Mesenchymal stem cell (in vitro differentiated cells and primary cell): ENCODE results near the gene CRELD1.
A peak's percentile ranks its signal among the peaks of the same experiment; 100 is the strongest.

Experiments used
- DNase-seq: peaks from one replicate; pipeline ENCODE4 v3.0.0-alpha.2; 2013
- H2AFZ ChIP-seq: one replicate; pipeline ENCODE4 v1.6.1; 2013; ENCODE audit warnings: low read depth, mild to moderate bottlenecking, control low read depth, inconsistent platforms, low read length, moderate library complexity
- H2AK5ac ChIP-seq: 2 replicates; pipeline ENCODE4 v1.6.1; 2013; ENCODE audit warnings: low read length, moderate library complexity, mild to moderate bottlenecking, inconsistent platforms; ENCODE audit not compliant: severe bottlenecking
- H2BK120ac ChIP-seq: one replicate; pipeline ENCODE4 v1.6.1; 2013; ENCODE audit warnings: low read depth, mild to moderate bottlenecking, inconsistent platforms, low read length, moderate library complexity
- H2BK12ac ChIP-seq, 2 experiments: one replicate each; pipeline ENCODE4 v1.6.1; 2013; ENCODE audit warnings: inconsistent platforms in 2 of 2, low read length in 2 of 2, mild to moderate bottlenecking in 2 of 2, moderate library complexity in 2 of 2, control low read depth in 1 of 2
- H2BK15ac ChIP-seq: one replicate; pipeline ENCODE4 v1.6.1; 2013; ENCODE audit warnings: mild to moderate bottlenecking, low read depth, inconsistent platforms; ENCODE audit not compliant: poor library complexity, severe bottlenecking
- H2BK5ac ChIP-seq: 2 replicates; pipeline ENCODE4 v1.6.1; 2013; ENCODE audit warnings: low read depth, mild to moderate bottlenecking, low read length, control low read depth, inconsistent platforms; ENCODE audit not compliant: poor library complexity, severe bottlenecking
- H3K14ac ChIP-seq, 2 experiments: one replicate each; pipeline ENCODE4 v1.6.1; 2013; ENCODE audit warnings: inconsistent platforms in 2 of 2, low read length in 2 of 2, control low read depth in 1 of 2, mild to moderate bottlenecking in 1 of 2, moderate library complexity in 1 of 2
- H3K18ac ChIP-seq, 2 experiments: one replicate each; pipeline ENCODE4 v1.6.1; 2013; ENCODE audit warnings: inconsistent platforms in 2 of 2, low read length in 2 of 2, control low read depth in 1 of 2, low read depth in 1 of 2, mild to moderate bottlenecking in 1 of 2
- H3K23ac ChIP-seq, 2 experiments: one replicate each; pipeline ENCODE4 v1.6.1; 2013; ENCODE audit warnings: inconsistent platforms in 2 of 2, low read length in 2 of 2, mild to moderate bottlenecking in 2 of 2, moderate library complexity in 2 of 2, control low read depth in 1 of 2
- H3K27ac ChIP-seq: 2 replicates; pipeline ENCODE4 v1.5.1; 2013; ENCODE audit warnings: mild to moderate bottlenecking, moderate library complexity, low read length, control low read depth, inconsistent platforms; ENCODE audit not compliant: poor library complexity, severe bottlenecking
- H3K27me3 ChIP-seq, 2 experiments: 2 replicates each; pipeline versions ENCODE4 v1.6.1 to v1.7.0; 2013; ENCODE audit warnings: low read length in 2 of 2, mild to moderate bottlenecking in 2 of 2, moderate library complexity in 2 of 2, control low read depth in 1 of 2, inconsistent platforms in 1 of 2; ENCODE audit not compliant: control insufficient read depth in 1 of 2, insufficient read depth in 1 of 2
- H3K36me3 ChIP-seq, 2 experiments: 2 replicates each; pipeline versions ENCODE4 v1.6.1 to v1.7.0; 2013; ENCODE audit warnings: low read length in 2 of 2, control low read depth in 1 of 2, inconsistent platforms in 1 of 2, low read depth in 1 of 2, mild to moderate bottlenecking in 1 of 2; ENCODE audit not compliant: insufficient read depth in 2 of 2, control insufficient read depth in 1 of 2
- H3K4ac ChIP-seq, 2 experiments: one replicate each; pipeline ENCODE4 v1.6.1; 2013; ENCODE audit warnings: inconsistent platforms in 2 of 2, low read length in 2 of 2, mild to moderate bottlenecking in 2 of 2, moderate library complexity in 2 of 2, control low read depth in 1 of 2, low read depth in 1 of 2
- H3K4me1 ChIP-seq: 2 replicates; pipeline ENCODE4 v1.6.1; 2013; ENCODE audit warnings: low read depth, low read length, control low read depth; ENCODE audit not compliant: control insufficient read depth, insufficient read depth
- H3K4me2 ChIP-seq: 2 replicates; pipeline ENCODE4 v1.6.1; 2013; ENCODE audit warnings: low read length, mild to moderate bottlenecking, inconsistent platforms; ENCODE audit not compliant: poor library complexity, severe bottlenecking
- H3K4me3 ChIP-seq, 2 experiments: 2 replicates each; pipeline versions ENCODE4 v1.5.1 to v1.7.0; 2013; ENCODE audit warnings: low read length in 2 of 2, mild to moderate bottlenecking in 2 of 2, control low read depth in 1 of 2, low read depth in 1 of 2; ENCODE audit not compliant: insufficient read depth in 1 of 2
- H3K79me1 ChIP-seq: replicated peaks from 2 replicates; pipeline ENCODE4 v1.6.1; 2013; ENCODE audit warnings: mild to moderate bottlenecking, control low read depth, low read length, inconsistent platforms; ENCODE audit not compliant: poor library complexity, severe bottlenecking
- H3K9ac ChIP-seq: 2 replicates; pipeline ENCODE4 v1.7.0; 2013; ENCODE audit warnings: mild to moderate bottlenecking, low read length, moderate library complexity
- H3K9me3 ChIP-seq: 2 replicates; pipeline ENCODE4 v1.7.0; 2013; ENCODE audit warnings: mild to moderate bottlenecking, low read length; ENCODE audit not compliant: control insufficient read depth
- H4K8ac ChIP-seq: one replicate; pipeline ENCODE4 v1.6.1; 2013; ENCODE audit warnings: inconsistent platforms, mild to moderate bottlenecking, low read length, moderate library complexity
- H4K91ac ChIP-seq: one replicate; pipeline ENCODE4 v1.6.1; 2013; ENCODE audit warnings: mild to moderate bottlenecking, low read length, inconsistent platforms
- WGBS: methylation state at CpG from one replicate; pipeline ENCODE4 v1.1.7; 2013; ENCODE audit warnings: mixed read lengths; 5-methylcytosine and 5-hydroxymethylcytosine counted together

The CRELD1 gene

DNA sequence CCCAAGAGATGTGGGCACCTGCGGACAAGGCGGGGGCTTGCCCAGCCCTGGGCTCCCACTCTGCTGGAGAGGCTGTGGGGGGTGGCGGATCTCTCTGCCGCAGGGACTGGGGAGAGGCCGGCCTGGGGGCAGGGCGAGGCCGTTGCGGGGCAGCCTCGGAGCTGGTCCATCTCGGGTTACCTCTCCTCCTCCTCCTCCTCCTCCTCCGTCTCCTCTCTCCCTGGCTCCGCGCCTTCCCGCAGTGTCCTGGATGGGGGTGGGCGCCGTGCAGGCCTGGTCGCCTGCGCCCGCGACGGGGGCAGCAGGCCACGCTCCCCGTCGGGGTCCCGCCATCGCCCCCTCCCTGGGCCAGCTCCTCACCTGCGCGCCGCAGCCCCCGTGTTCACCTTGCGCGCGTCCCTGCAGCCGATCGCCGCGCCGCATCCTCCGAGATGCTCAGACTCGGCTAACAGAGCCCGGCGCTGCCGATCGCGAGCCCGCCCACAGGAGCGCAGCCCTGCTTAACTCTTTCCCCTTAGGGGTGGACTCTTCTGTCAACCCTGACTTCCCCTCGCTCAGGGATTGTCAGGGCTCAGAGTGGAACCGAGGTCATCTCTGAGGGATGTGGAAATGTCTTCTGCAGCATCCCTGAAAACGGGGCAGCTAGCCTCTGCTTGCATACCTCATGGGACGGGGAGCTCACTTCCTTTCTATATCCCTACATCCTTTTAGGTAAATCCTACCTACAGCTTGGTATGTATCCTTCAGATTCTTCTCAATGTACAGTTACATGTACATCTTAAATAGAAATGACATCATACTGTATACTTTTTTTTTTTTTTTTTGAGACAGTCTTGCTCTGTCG lies 18.6 kb downstream of the CRELD1 start, which contains the start of gene PRRT3:
Gene PRRT3 (minus strand): TSS at position 447 of the 844 bp plus-strand sequence. CDS start 2,293 bp downstream, outside the sequence.
- Histone ChIP-seq H2AFZ (peak within 1 kb of the TSS; percentile 89), H2BK15ac (peak within 1 kb of the TSS; percentile 52), H4K91ac (no peak within 1 kb of the TSS), H3K27ac (no peak within 1 kb of the TSS), H2AK5ac (no peak within 1 kb of the TSS), H3K9ac (peak within 1 kb of the TSS; percentile 77), H2BK5ac (no peak within 1 kb of the TSS), H4K8ac (peak within 1 kb of the TSS; percentile 86), H3K4me1 (peaks cover 21% of the 10 kb centered on the region), H2BK12ac (no peak within 1 kb of the TSS), H3K79me1 (peaks cover 10% of the 10 kb centered on the region), H3K18ac (peak within 1 kb of the TSS; percentile 35 to 85), H3K4me2 (peak within 1 kb of the TSS; percentile 96), H3K9me3 (no peaks in the 10 kb centered on the region), H3K36me3 (peaks cover 15 to 21% of the 10 kb centered on the region in 2 experiments), H3K27me3 (no peaks in the 10 kb centered on the region), H3K14ac (peak within 1 kb of the TSS in 1 of 2 experiments; percentile 44), H3K23ac (no peak within 1 kb of the TSS), H3K4me3 (peak within 1 kb of the TSS; percentile 84 to 90), H2BK120ac (peak within 1 kb of the TSS; percentile 50), H3K4ac (peak within 1 kb of the TSS; percentile 6 to 54)
- WGBS, result 4% methylated on average over 43 of the region's 52 CpGs
- DNase-seq, result peak; percentile 34

DNA sequence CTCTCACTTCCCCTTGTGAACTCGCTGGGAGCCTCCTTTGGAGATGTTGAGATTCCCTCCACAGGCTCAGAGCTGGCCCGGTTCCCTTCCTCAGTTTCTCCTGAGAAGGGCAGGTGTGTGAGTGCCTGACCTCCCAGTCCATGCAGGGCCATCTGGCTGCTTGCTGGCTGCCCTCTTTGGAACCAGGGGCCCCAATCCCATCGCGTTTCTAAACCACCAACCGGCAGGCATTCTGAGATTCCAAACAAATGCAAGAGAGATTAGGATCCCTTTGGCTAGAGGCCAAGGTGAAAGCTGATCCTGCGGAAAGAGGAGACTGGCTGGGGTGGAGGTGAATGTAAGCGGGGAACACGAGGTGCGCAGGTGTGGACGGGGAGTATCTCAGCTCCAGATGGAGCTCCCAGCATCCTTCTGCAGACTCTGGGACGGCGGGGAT lies 21.5 kb downstream of the CRELD1 start:
- H3K9me3 ChIP-seq, result no peaks in the 10 kb centered on the region
- H2AFZ ChIP-seq, result no peak overlapping the region
- H3K4me3 ChIP-seq, result no peak overlapping the region
- H3K4ac ChIP-seq, result no peak overlapping the region
- no peak overlapping the region for H3K14ac ChIP-seq
- peaks cover under 1 to 7% of the 10 kb centered on the region in 2 experiments for H3K36me3 ChIP-seq
- no peak overlapping the region for H4K8ac ChIP-seq
- WGBS, result 49% methylated on average over 10 of the region's 12 CpGs
- no peak overlapping the region for H4K91ac ChIP-seq
- H3K79me1 ChIP-seq, result peaks cover 6% of the 10 kb centered on the region
- no peak overlapping the region for H3K4me2 ChIP-seq
- H2BK15ac ChIP-seq, result no peak overlapping the region
- H3K27ac ChIP-seq, result no peak overlapping the region
- no peaks in the 10 kb centered on the region for H3K27me3 ChIP-seq
- H3K9ac ChIP-seq, result no peak overlapping the region
- H3K18ac ChIP-seq, result no peak overlapping the region
- peaks cover 16% of the 10 kb centered on the region for H3K4me1 ChIP-seq
- peak; percentile 26 for DNase-seq
- no peak overlapping the region for H2BK5ac ChIP-seq
- H2AK5ac ChIP-seq, result no peak overlapping the region
- H3K23ac ChIP-seq, result no peak overlapping the region
- no peak overlapping the region for H2BK120ac ChIP-seq
- no peak overlapping the region for H2BK12ac ChIP-seq

DNA sequence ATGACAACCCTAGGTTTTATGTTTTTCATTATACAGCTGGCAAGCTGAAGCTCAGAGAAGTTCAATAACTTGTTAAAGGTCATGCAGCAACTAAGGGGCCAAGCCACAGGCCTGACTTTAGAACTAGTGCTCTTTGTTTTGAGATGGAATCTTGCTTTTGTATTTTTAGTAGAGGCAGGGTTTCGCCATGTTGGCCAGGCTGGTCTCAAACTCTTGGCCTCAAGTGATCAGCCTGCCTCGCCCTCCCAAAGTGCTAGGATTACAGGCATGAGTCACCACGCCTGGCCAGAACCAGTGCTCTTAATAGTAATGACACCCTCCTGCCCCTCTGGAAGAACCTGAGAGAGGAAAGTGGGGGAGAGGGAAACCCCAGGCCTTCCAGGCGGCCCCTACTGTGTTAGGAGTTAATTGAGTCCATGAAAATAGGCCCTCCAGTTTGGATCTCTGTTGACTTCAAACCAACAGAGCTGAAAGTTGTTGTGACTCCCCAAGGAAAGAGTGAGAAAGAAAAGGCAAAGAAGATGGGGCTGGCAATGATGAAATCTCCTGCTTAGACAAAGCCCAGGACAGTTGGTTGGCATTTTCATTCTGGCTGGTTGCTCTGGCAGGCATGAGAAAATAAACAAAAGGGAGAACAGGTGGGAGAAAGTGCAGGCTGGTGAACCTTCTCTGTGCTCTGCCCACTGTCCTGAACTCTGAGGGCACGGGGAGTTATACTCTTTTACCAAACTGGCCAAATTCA lies 22.1 kb downstream of the CRELD1 start:
- H3K4ac ChIP-seq, result no peak overlapping the region
- no peak overlapping the region for H2BK12ac ChIP-seq
- no peaks in the 10 kb centered on the region for H3K9me3 ChIP-seq
- H3K27me3 ChIP-seq, result no peaks in the 10 kb centered on the region
- peaks cover 0 to 8% of the 10 kb centered on the region in 2 experiments for H3K36me3 ChIP-seq
- H3K4me3 ChIP-seq, result no peak overlapping the region
- no peak overlapping the region for H3K27ac ChIP-seq
- H3K18ac ChIP-seq, result no peak overlapping the region
- H3K79me1 ChIP-seq, result peaks cover 6% of the 10 kb centered on the region
- H2BK15ac ChIP-seq, result no peak overlapping the region
- H2BK120ac ChIP-seq, result no peak overlapping the region
- H3K4me2 ChIP-seq, result no peak overlapping the region
- peak overlapping the region; percentile 15 for H3K9ac ChIP-seq
- WGBS, result 82% methylated on average over 3 of the region's 5 CpGs
- no peak overlapping the region for H2BK5ac ChIP-seq
- no peak for DNase-seq
- H2AFZ ChIP-seq, result no peak overlapping the region
- no peak overlapping the region for H3K14ac ChIP-seq
- no peak overlapping the region for H2AK5ac ChIP-seq
- H3K23ac ChIP-seq, result no peak overlapping the region
- no peak overlapping the region for H4K91ac ChIP-seq
- no peak overlapping the region for H4K8ac ChIP-seq
- H3K4me1 ChIP-seq, result peaks cover 16% of the 10 kb centered on the region

GRCh38 chr3:9957214-9957613 lies 23.6 kb downstream of the CRELD1 start:
- no peak for DNase-seq
- H3K79me1 ChIP-seq, result no peaks in the 10 kb centered on the region
- H3K27me3 ChIP-seq, result no peaks in the 10 kb centered on the region
- H3K4ac ChIP-seq, result no peak overlapping the region
- H4K91ac ChIP-seq, result no peak overlapping the region
- no peak overlapping the region for H3K4me3 ChIP-seq
- no peak overlapping the region for H2BK12ac ChIP-seq
- no peaks in the 10 kb centered on the region for H3K9me3 ChIP-seq
- H3K4me2 ChIP-seq, result no peak overlapping the region
- no peak overlapping the region for H4K8ac ChIP-seq
- H3K27ac ChIP-seq, result no peak overlapping the region
- H2BK15ac ChIP-seq, result no peak overlapping the region
- no peak overlapping the region for H2BK5ac ChIP-seq
- no peak overlapping the region for H3K14ac ChIP-seq
- H2AK5ac ChIP-seq, result no peak overlapping the region
- peak overlapping the region; percentile 8 for H3K9ac ChIP-seq
- no peak overlapping the region for H2AFZ ChIP-seq
- 61% methylated on average over 4 of the region's 5 CpGs for WGBS
- no peak overlapping the region for H3K18ac ChIP-seq
- H3K36me3 ChIP-seq, result peaks cover 4 to 20% of the 10 kb centered on the region in 2 experiments
- no peak overlapping the region for H2BK120ac ChIP-seq
- peaks cover 8% of the 10 kb centered on the region for H3K4me1 ChIP-seq
- no peak overlapping the region for H3K23ac ChIP-seq
